GM21529 (cell line): ENCODE results near the gene AKT1.
"Not testable (repeated sequence)": the region's sequence is repeated elsewhere in the genome, so short reads cannot be mapped to it uniquely, and the experiment has no call there.

Experiments used
- ATAC-seq: cut with Tn5 transposase; IDR thresholded peaks from one replicate; pipeline ENCODE4 v1.9.1; 2021; ENCODE audit not compliant: unreplicated experiment

The AKT1 gene

GRCh38 chr14:104794993-104795780 lies at the start of gene AKT1:
AKT1 (minus strand) TSS chr14:104795748; CDS start chr14:104792643, 3,105 bp downstream.
- peak; percentile 37 for ATAC-seq

GRCh38 chr14:104845033-104845666 lies 49.6 kb upstream of the AKT1 start:
- no peak for ATAC-seq

- no peak for ATAC-seq
These were observed 48.9 kb upstream of the AKT1 start for GRCh38 chr14:104844306-104845032.

- ATAC-seq = no peak
These were observed 48.1 kb upstream of the AKT1 start for GRCh38 chr14:104843442-104844305.

- ATAC-seq = no peak
These were observed 47.5 kb upstream of the AKT1 start for GRCh38 chr14:104843006-104843405.

- ATAC-seq = no peak
These were observed 46.2 kb upstream of the AKT1 start for GRCh38 chr14:104841730-104842129.

- ATAC-seq = not testable (repeated sequence)
These were observed 40.8 kb upstream of the AKT1 start for GRCh38 chr14:104836171-104836935.

GRCh38 chr14:104830781-104831180 lies 35.2 kb upstream of the AKT1 start:
- ATAC-seq = no peak

- no peak for ATAC-seq
These were observed 31.9 kb upstream of the AKT1 start for GRCh38 chr14:104827177-104828055.

- ATAC-seq = no peak
These were observed 31.3 kb upstream of the AKT1 start for GRCh38 chr14:104826861-104827176.

- ATAC-seq = peak; percentile 81
These were observed 30.8 kb upstream of the AKT1 start for GRCh38 chr14:104826189-104826860.

- no peak for ATAC-seq
These were observed 28.9 kb upstream of the AKT1 start for GRCh38 chr14:104824353-104824997.

GRCh38 chr14:104822821-104823615 lies 27.5 kb upstream of the AKT1 start:
- ATAC-seq = no peak

GRCh38 chr14:104821971-104822608 lies 26.5 kb upstream of the AKT1 start:
- ATAC-seq = no peak

GRCh38 chr14:104821229-104821945 lies 25.8 kb upstream of the AKT1 start:
- no peak for ATAC-seq

GRCh38 chr14:104820669-104821228 lies 25.2 kb upstream of the AKT1 start:
- ATAC-seq = no peak
